GM23338 (cell line): ENCODE results near the gene CUTC. TPM values are rescaled to one million over a fixed set of nuclear protein-coding genes. Genes with fewer than 3 reads are reported as not detected.

Experiments used
- ATAC-seq: fragments of 200-7000 bp; cut with Tn5 transposase; 3 replicates; pipeline ENCODE4 v1.9.1; 2020
- DNase-seq: peaks from one replicate; pipeline ENCODE4 v3.0.0-alpha.2; 2015; ENCODE audit warnings: low spot score
- H2AFZ ChIP-seq: fragments of 200-600 bp; sonication (generic); 2 replicates; pipeline ENCODE4 v1.8.0; 2016; ENCODE audit warnings: antibody characterized with exemption, mild to moderate bottlenecking, moderate library complexity
- H3F3A ChIP-seq: fragments of 200-600 bp; sonication (generic); replicated peaks from 2 replicates; pipeline ENCODE4 v1.8.0; 2017; ENCODE audit warnings: antibody characterized with exemption, mixed run types, low read depth
- H3K27ac ChIP-seq: fragments of 200-600 bp; sonication (generic); 2 replicates; pipeline ENCODE4 v1.6.1; 2016; ENCODE audit warnings: low read depth
- H3K27me3 ChIP-seq: fragments of 200-600 bp; sonication (generic); 2 replicates; pipeline ENCODE4 v1.8.0; 2016; ENCODE audit warnings: mild to moderate bottlenecking, mixed run types, moderate library complexity; ENCODE audit not compliant: insufficient read depth
- H3K36me3 ChIP-seq: fragments of 200-600 bp; sonication (generic); 2 replicates; pipeline ENCODE4 v1.8.0; 2016; ENCODE audit warnings: mild to moderate bottlenecking; ENCODE audit not compliant: insufficient read depth
- H3K4me1 ChIP-seq: fragments of 200-600 bp; sonication (generic); 2 replicates; pipeline ENCODE4 v1.8.0; 2016; ENCODE audit warnings: mild to moderate bottlenecking, moderate library complexity; ENCODE audit not compliant: insufficient read depth
- H3K4me2 ChIP-seq: fragments of 200-600 bp; sonication (generic); 2 replicates; pipeline ENCODE4 v1.7.1; 2017; ENCODE audit warnings: mixed run types
- H3K4me3 ChIP-seq: fragments of 200-600 bp; sonication (generic); 2 replicates; pipeline ENCODE4 v1.6.1; 2016; ENCODE audit warnings: mixed run types
- H3K79me2 ChIP-seq: fragments of 200-600 bp; sonication (generic); replicated peaks from 2 replicates; pipeline ENCODE4 v1.8.0; 2017; ENCODE audit warnings: mild to moderate bottlenecking; ENCODE audit not compliant: insufficient read depth
- H3K9me2 ChIP-seq: fragments of 200-600 bp; sonication (generic); 2 replicates; pipeline ENCODE4 v1.8.0; 2017; ENCODE audit not compliant: insufficient read depth
- H4K20me1 ChIP-seq: fragments of 200-600 bp; sonication (generic); replicated peaks from 2 replicates; pipeline ENCODE4 v1.8.0; 2017; ENCODE audit warnings: mild to moderate bottlenecking; ENCODE audit not compliant: insufficient read depth
- H3K27ac Mint-ChIP-seq: 2 replicates; pipeline ENCODE4 v1.8.0; 2020; ENCODE audit warnings: inconsistent platforms, mild to moderate bottlenecking, moderate library complexity, mixed read lengths
- H3K27me3 Mint-ChIP-seq: 3 replicates; pipeline ENCODE4 v1.8.0; 2022; ENCODE audit warnings: low read depth, mild to moderate bottlenecking, moderate library complexity, mixed read lengths, inconsistent platforms; ENCODE audit not compliant: insufficient read depth, poor library complexity
- H3K36me3 Mint-ChIP-seq: 3 replicates; pipeline ENCODE4 v1.8.0; 2021; ENCODE audit warnings: low read depth, mild to moderate bottlenecking, inconsistent platforms, moderate library complexity, mixed read lengths
- H3K4me1 Mint-ChIP-seq: 3 replicates; pipeline ENCODE4 v1.8.0; 2020; ENCODE audit warnings: mild to moderate bottlenecking, inconsistent platforms, mixed read lengths
- H3K4me3 Mint-ChIP-seq: 3 replicates; pipeline ENCODE4 v1.8.0; 2021; ENCODE audit warnings: moderate library complexity, mild to moderate bottlenecking, inconsistent platforms, mixed read lengths
- H3K9me3 Mint-ChIP-seq: 3 replicates; pipeline ENCODE4 v1.8.0; 2020; ENCODE audit warnings: moderate library complexity, mild to moderate bottlenecking, inconsistent platforms, mixed read lengths
- CREB1 ChIP-seq: fragments of 250-450 bp; sonication (Bioruptor Pico); IDR thresholded peaks from 2 replicates; pipeline ENCODE4 v1.5.0; 2020; ENCODE audit warnings: low read depth, mild to moderate bottlenecking, moderate library complexity
- EZH2 ChIP-seq: fragments of 200-600 bp; sonication (generic); IDR thresholded peaks from one replicate; pipeline ENCODE4 v1.8.0; 2017; ENCODE audit warnings: antibody characterized with exemption, mild to moderate bottlenecking, low read depth; ENCODE audit not compliant: unreplicated experiment
- EZH2phosphoT487 ChIP-seq: fragments of 200-600 bp; sonication (generic); IDR thresholded peaks from one replicate; pipeline ENCODE4 v1.8.1; 2018; ENCODE audit warnings: antibody characterized with exemption; ENCODE audit not compliant: unreplicated experiment
- JUNB ChIP-seq: IDR thresholded peaks from one replicate; pipeline ENCODE4 v1.6.1; 2016; ENCODE audit warnings: antibody characterized with exemption; ENCODE audit not compliant: unreplicated experiment
- NANOG ChIP-seq: IDR thresholded peaks from 2 replicates; pipeline ENCODE4 v1.6.1; 2016; ENCODE audit warnings: antibody characterized with exemption, borderline replicate concordance
- POLR2AphosphoS5 ChIP-seq: IDR thresholded peaks from 2 replicates; pipeline ENCODE4 v1.6.1; 2016; ENCODE audit warnings: antibody characterized with exemption, low read depth
- STAT1 ChIP-seq: IDR thresholded peaks from one replicate; pipeline ENCODE4 v1.6.1; 2016; ENCODE audit warnings: antibody characterized with exemption; ENCODE audit not compliant: unreplicated experiment
- ZNF114 ChIP-seq: fragments of 250-450 bp; sonication (Bioruptor Pico); IDR thresholded peaks from 2 replicates; pipeline ENCODE4 v1.5.0; 2020; ENCODE audit warnings: mild to moderate bottlenecking, moderate library complexity
- ZNF331 ChIP-seq: fragments of 250-450 bp; sonication (Bioruptor Pico); IDR thresholded peaks from 2 replicates; pipeline ENCODE4 v1.5.0; 2020; ENCODE audit warnings: low read depth, mild to moderate bottlenecking, moderate library complexity
- polyA plus RNA-seq: library from polyadenylated mRNA; unstranded; fragments of >200 nt; fragmentation: Nextera tagmentation; extraction: Ambion mirVana; gene quantifications from 2 replicates; pipeline ENCODE4 v1.2.1, GENCODE V29; 2016
- total RNA-seq: library from RNA; depleted of rRNA; stranded (reverse); fragments of >200 nt; shearing (Covaris generic); gene quantifications from 2 replicates; pipeline ENCODE4 v1.2.3, GENCODE V29; 2014

Gene CUTC
- total and polyA plus RNA-seq, 2 experiments from 2014 or later: 20.2 to 30.4 TPM

GRCh38 chr10:99781734-99782429, 49.8 kb downstream of the CUTC start:
- H3K4me1 Mint-ChIP-seq: peaks cover 31% of the 10 kb centered on the region
- no peak for ATAC-seq
- Histone ChIP-seq H3F3A (no peaks in the 10 kb centered on the region), H3K27me3 (no peaks in the 10 kb centered on the region), H3K79me2 (no peaks in the 10 kb centered on the region), H3K4me2 (no peak overlapping the region), H4K20me1 (no peaks in the 10 kb centered on the region), H3K36me3 (no peaks in the 10 kb centered on the region), H2AFZ (no peak overlapping the region), H3K4me3 (no peak overlapping the region), H3K27ac (no peak overlapping the region), H3K9me2 (no peaks in the 10 kb centered on the region), H3K4me1 (peaks cover 11% of the 10 kb centered on the region)
- peaks cover 2% of the 10 kb centered on the region; the same call in 1 of the 3 replicates for H3K36me3 Mint-ChIP-seq
- no peak for DNase-seq
- H3K27ac Mint-ChIP-seq: no peak overlapping the region
- TF ChIP-seq JUNB: no peak
- H3K4me3 Mint-ChIP-seq: no peak overlapping the region
- H3K27me3 Mint-ChIP-seq: peaks cover 2% of the 10 kb centered on the region
- H3K9me3 Mint-ChIP-seq: no peaks in the 10 kb centered on the region

DNA sequence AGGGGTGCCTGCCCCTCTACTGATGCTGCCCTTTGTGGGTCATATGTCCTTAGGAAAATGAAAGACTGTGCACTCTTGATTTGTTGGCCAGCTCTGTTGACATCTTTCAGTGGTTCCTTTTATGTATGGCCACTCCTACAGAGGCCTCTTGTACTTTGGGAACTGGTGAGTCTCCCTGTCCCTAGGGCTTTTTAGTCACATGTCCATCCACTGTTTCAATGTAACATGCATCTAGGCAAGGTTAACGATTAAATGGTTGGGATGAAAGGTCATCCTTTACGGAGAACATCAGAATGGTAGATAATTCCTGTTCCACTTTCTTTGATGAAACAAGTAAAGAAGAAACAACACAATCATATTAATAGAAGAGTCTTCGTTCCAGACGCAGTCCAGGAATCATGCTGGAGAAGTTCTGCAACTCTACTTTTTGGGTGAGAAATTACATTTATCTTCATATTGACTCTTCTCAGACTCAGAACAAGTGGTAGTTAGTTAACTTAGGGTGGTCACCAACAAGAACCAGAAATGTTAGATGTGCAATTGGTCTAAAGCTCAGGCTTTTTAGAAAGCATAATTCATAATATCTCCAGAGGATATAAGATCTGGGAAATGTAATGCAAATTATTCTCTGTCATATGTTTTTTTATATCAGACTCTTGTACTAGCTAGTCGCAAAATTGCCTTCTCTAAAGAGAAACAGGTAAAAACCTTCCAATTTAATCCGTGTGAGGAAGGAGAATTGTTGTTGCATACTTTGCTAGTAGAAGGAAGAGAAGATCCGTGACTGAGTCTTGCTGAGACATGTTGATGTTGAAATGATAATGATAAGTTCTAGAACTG, 50.6 kb downstream of the CUTC start, which contains the start of gene ABCC2:
Gene ABCC2 (plus strand): TSS at position 194 of the 840 bp plus-strand sequence. CDS start 205 bp downstream, at position 399.
- Histone ChIP-seq H3K4me2 (no peak within 1 kb of the TSS), H3K4me1 (peaks cover 11% of the 10 kb centered on the region), H3K27me3 (no peaks in the 10 kb centered on the region), H3K4me3 (no peak within 1 kb of the TSS), H3K79me2 (no peaks in the 10 kb centered on the region), H2AFZ (no peak within 1 kb of the TSS), H3F3A (no peaks in the 10 kb centered on the region), H3K36me3 (no peaks in the 10 kb centered on the region), H3K9me2 (no peaks in the 10 kb centered on the region), H3K27ac (no peak within 1 kb of the TSS), H4K20me1 (no peaks in the 10 kb centered on the region)
- no peak within 1 kb of the TSS for H3K27ac Mint-ChIP-seq
- no peak for ATAC-seq
- no peaks in the 10 kb centered on the region; the same call in 2 of the 3 replicates for H3K9me3 Mint-ChIP-seq
- peaks cover 31% of the 10 kb centered on the region for H3K4me1 Mint-ChIP-seq
- peaks cover 2% of the 10 kb centered on the region for H3K27me3 Mint-ChIP-seq
- H3K4me3 Mint-ChIP-seq: no peak within 1 kb of the TSS
- no peak for TF ChIP-seq ZNF331 (CRISPR knock-in tag)
- no peak for TF ChIP-seq NANOG
- TF ChIP-seq POLR2AphosphoS5: no peak
- TF ChIP-seq EZH2phosphoT487: no peak
- TF ChIP-seq CREB1 (CRISPR knock-in tag): no peak
- no peak for TF ChIP-seq JUNB
- no peak for TF ChIP-seq EZH2
- no peak for TF ChIP-seq ZNF114 (CRISPR knock-in tag)
- no peak for TF ChIP-seq STAT1
- peaks cover 2% of the 10 kb centered on the region; the same call in 1 of the 3 replicates for H3K36me3 Mint-ChIP-seq
- no peak for DNase-seq
